ENCODE results near the gene MAP3K2. TPM values are rescaled to one million over a fixed set of nuclear protein-coding genes. Genes with fewer than 3 reads are reported as not detected.

MAP3K2 gene
- total RNA-seq, 1 donor from 2014 or later, result 62.2 TPM

GRCh38 chr2:127381762-127382161 lies 6.0 kb downstream of the MAP3K2 start:
- TF ChIP-seq EZH2 (IDR thresholded peaks at IDR 0.05; ENCODE audit: insufficient read depth, low read length) (no peak), CTCF (IDR thresholded peaks at IDR 0.05; ENCODE audit: insufficient read depth, low read depth, low read length) (no peak)
- Histone ChIP-seq H3K79me2 (ENCODE audit: insufficient read depth, low read length) (peaks cover 98% of the 10 kb centered on the region), H3K4me3 (ENCODE audit: insufficient read depth, low read depth, low read length) (no peak overlapping the region), H3K36me3 (ENCODE audit: insufficient read depth, low read length) (no peaks in the 10 kb centered on the region), H3K27me3 (ENCODE audit: insufficient read depth, low read length) (no peaks in the 10 kb centered on the region), H4K20me1 (ENCODE audit: insufficient read depth, low read length) (peaks cover 72% of the 10 kb centered on the region), H2AFZ (ENCODE audit: low read depth, low read length) (no peak overlapping the region), H3K27ac (ENCODE audit: low read depth, low read length) (no peak overlapping the region), H3K4me2 (ENCODE audit: low read length) (no peak overlapping the region), H3K9ac (ENCODE audit: low read length) (no peak overlapping the region), H3K4me1 (ENCODE audit: insufficient read depth, low read length) (peaks cover 11% of the 10 kb centered on the region), H3K9me3 (ENCODE audit: insufficient read depth, low read depth, low read length) (no peaks in the 10 kb centered on the region)
- H3K27me3 Mint-ChIP-seq (ENCODE audit: low read depth, unreplicated experiment), result no peaks in the 10 kb centered on the region
- H3K36me3 Mint-ChIP-seq (ENCODE audit: low read depth, unreplicated experiment), result no peaks in the 10 kb centered on the region
- no peak overlapping the region for H3K27ac Mint-ChIP-seq (ENCODE audit: unreplicated experiment)
- DNase-seq (ENCODE audit: low read depth), result no peak
- H3K4me3 Mint-ChIP-seq (ENCODE audit: unreplicated experiment), result no peak overlapping the region
- peaks cover 35% of the 10 kb centered on the region for H3K4me1 Mint-ChIP-seq (ENCODE audit: low read depth, unreplicated experiment)
- FAIRE-seq, result no peak
- no peaks in the 10 kb centered on the region for H3K9me3 Mint-ChIP-seq (ENCODE audit: unreplicated experiment)

- H4K20me1 ChIP-seq (ENCODE audit: insufficient read depth, low read length), result peaks cover 69% of the 10 kb centered on the region
Measured at GRCh38 chr2:127379712-127380355, 7.9 kb downstream of the MAP3K2 start.

More at GRCh38 chr2:127379712-127380355, 7.9 kb downstream of the MAP3K2 start:
- H3K4me1 ChIP-seq (ENCODE audit: insufficient read depth, low read length), result peaks cover 3% of the 10 kb centered on the region
- peaks cover 97% of the 10 kb centered on the region for H3K79me2 ChIP-seq (ENCODE audit: insufficient read depth, low read length)
- H2AFZ ChIP-seq (ENCODE audit: low read depth, low read length), result no peak overlapping the region
- DNase-seq (ENCODE audit: low read depth) (no peak), FAIRE-seq (no peak)
- H3K4me2 ChIP-seq (ENCODE audit: low read length), result no peak overlapping the region
- H3K9me3 Mint-ChIP-seq (ENCODE audit: unreplicated experiment), result peaks cover 2% of the 10 kb centered on the region
- H3K36me3 ChIP-seq (ENCODE audit: insufficient read depth, low read length), result no peaks in the 10 kb centered on the region
- H3K27ac Mint-ChIP-seq (ENCODE audit: unreplicated experiment), result no peak overlapping the region
- TF ChIP-seq EZH2 (IDR thresholded peaks at IDR 0.05; ENCODE audit: insufficient read depth, low read length) (no peak), CTCF (IDR thresholded peaks at IDR 0.05; ENCODE audit: insufficient read depth, low read depth, low read length) (no peak)
- peaks cover 29% of the 10 kb centered on the region for H3K4me1 Mint-ChIP-seq (ENCODE audit: low read depth, unreplicated experiment)
- no peak overlapping the region for H3K27ac ChIP-seq (ENCODE audit: low read depth, low read length)
- no peaks in the 10 kb centered on the region for H3K9me3 ChIP-seq (ENCODE audit: insufficient read depth, low read depth, low read length)
- H3K9ac ChIP-seq (ENCODE audit: low read length), result no peak overlapping the region
- no peaks in the 10 kb centered on the region for H3K27me3 Mint-ChIP-seq (ENCODE audit: low read depth, unreplicated experiment)
- no peaks in the 10 kb centered on the region for H3K27me3 ChIP-seq (ENCODE audit: insufficient read depth, low read length)
- H3K4me3 ChIP-seq (ENCODE audit: insufficient read depth, low read depth, low read length), result no peak overlapping the region
- H3K4me3 Mint-ChIP-seq (ENCODE audit: unreplicated experiment), result no peak overlapping the region
- H3K36me3 Mint-ChIP-seq (ENCODE audit: low read depth, unreplicated experiment), result peaks cover 7% of the 10 kb centered on the region
